ENCODE data around the gene DNAJC28. TPM values are rescaled to one million over a fixed set of nuclear protein-coding genes. Genes with fewer than 3 reads are reported as not detected.
"Not testable (repeated sequence)": the region's sequence is repeated elsewhere in the genome, so short reads cannot be mapped to it uniquely, and the experiment has no call there.

Gene DNAJC28
- polyA plus RNA-seq, 1 donor = 6.1 TPM

DNA sequence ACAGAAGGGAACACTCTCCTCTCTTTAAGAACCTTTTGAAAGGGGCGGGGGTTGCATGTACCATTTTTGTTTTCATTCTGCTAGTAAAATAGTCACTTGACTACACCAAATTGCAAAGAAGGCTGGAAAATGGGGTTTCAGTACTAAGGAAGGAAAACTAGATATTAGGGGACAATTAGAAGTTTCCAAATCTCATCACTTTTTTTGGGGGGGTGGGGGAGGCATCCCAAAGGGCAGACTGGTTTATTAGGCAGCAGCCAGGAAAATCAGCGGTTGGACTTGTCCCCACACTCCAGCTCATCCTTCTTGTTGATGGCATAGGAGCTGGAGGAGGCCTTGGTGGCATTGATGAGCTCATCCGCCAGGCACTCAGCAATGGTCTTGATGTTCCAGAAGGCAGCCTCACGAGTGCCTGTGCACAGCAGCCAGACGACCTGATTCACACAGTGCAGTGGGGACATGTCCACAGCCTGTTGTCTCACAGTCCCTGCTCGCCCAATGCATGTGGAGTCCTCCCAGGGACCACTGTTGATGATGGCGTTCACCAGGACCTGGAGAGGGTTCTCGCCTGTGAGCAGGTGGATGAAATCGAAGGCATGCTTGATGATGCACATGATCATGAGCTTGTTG, 10.1 kb downstream of the DNAJC28 start:
- DNase-seq = no peak

DNA sequence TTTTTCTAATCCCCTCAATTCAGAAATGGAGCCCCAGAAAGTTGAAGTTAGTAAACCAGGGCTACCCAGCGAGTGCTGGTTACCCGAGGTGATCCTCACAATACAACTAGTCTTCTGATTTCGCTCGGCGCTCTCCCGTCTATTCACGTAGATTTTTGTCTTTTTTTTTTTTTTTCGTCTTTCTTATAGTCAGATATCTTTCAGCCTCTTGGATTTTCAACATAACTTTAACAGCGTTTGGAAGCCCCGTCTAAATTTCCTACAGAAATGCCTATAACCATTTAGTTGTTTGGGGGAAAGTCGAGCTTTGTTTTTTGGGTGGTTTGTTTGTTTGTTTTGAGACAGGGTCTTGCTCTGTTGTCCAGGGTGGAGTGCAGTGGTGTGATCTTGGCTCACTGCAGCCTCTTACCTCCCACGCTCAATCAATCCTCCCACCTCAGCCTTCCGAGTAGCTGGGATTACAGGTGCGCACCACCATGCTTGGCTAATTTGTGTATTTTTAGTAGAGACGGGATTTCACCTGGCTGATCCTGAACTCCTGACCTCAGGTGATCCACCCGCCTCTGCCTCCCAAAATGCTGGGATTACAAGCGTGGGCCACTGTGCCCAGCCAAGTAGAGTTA, 10.9 kb downstream of the DNAJC28 start:
- no peak for DNase-seq

DNA sequence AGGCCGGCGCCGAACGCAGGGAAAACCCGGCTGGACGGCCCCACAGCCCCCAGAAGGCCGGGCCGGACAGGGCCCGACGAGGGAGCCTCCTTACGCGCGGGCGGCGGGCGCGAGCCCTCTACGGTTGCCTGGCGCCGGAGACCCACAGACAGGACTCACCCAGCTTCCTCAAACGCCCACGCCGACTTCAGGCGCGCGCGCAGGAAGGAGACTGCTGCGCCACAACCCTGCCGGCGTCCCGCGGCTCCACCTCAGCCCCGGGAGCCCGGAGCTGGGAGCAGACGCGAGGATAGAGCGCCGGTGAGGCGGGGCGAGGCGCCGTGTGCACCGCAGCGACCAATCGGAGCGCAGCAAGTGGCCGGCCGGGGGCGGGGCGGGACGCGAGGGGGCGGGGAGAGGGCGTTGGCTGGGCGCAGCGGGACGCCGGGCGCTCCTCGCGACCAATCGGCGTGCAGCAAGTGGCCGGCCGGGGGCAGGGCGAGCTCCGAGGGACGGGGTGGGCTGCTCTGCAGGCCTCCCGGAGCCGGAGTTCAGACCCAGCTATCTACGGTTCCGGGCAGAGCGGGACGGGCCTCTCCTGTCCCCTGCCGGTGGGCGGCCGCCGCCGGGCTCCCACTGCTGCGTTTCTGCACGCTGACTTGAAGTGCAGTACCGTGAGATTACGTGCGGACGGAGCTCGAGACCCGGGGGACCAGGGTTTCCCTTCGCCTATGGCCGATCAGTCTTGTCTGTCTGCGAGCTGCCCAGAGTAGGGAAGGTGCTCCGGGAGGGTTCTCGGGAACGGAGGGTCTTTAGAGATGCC, 11.6 kb downstream of the DNAJC28 start, which contains the start of gene TMEM50B:
Gene TMEM50B (minus strand): TSS at position 296 of the 802 bp plus-strand sequence. CDS start 11,089 bp downstream, outside the sequence.
- DNase-seq = peak; percentile 94

DNA sequence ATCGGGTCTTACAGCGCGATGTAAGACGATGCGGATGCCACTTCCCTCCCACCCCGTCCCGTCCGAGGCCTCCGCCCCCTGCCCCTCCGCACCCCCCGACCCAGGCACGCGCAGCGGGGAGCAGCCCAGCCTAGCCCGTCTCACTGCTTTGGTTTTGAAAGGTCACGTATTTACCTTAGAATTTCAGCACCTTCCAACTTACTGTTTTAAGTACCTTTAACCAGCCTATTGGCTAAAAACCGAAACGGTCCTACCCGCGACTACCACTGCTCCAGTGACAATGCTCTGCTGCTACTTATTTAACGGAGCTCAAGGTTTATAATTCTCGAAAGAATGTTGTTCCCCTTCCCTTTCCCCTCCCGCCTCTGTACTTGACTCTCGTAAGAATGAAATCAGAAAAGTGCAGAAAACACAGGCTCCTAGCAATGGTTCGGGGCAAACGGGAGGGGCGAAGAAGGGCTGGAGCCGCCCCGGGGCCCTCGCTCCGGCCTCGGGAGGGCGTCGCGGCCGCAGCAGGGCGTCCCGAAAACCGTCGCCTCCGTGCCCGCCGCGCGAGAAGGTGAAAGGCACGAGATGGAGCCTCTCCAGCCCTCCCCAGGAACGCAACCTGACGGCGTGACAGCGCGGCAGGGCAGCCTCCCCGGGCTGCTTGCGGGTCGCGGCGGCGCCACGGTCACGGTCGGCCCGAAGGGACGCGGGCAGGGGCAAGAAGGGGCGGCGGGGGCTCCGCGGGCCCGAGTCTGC, 12.4 kb downstream of the DNAJC28 start:
- peak; percentile 28 for DNase-seq

DNA sequence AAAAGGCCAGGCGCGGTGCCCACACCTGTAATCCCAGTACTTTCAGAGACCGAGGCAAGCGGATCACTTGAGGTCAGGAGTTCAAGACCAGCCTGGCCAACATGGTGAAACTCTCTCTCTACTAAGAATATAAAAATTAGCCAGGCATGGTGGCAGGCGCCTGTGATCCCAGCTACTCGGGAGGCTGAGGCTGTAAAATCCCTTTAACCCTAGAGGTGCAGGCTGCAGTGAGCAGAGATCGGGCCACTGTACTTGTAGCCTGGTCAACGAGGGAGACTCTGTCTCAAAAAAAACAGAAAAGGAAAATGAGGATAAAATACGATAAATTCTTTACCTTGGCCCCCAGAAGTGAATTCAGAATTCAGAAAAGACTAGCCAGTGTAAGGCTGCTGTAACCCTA, 13.3 kb downstream of the DNAJC28 start:
- no peak for DNase-seq

DNA sequence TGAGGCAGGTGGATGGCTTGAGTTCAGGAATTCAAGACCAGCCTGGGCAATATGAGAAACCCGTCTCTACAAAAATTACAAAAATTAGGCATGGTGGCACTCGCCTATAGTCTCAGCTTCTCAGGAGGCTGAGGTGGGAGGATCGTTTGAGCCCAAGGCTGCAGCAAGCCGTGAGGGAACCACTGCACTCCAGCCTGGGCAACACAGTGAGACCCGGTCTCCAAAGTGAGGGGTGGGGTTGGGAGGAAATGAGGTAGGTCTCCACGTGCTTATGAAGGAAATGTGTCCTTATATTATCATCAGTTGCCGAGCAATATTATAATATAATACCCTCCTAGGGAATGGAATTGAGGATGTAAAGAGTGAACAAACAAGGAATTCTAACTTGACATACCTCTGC, 14.4 kb downstream of the DNAJC28 start:
- DNase-seq = no peak

DNA sequence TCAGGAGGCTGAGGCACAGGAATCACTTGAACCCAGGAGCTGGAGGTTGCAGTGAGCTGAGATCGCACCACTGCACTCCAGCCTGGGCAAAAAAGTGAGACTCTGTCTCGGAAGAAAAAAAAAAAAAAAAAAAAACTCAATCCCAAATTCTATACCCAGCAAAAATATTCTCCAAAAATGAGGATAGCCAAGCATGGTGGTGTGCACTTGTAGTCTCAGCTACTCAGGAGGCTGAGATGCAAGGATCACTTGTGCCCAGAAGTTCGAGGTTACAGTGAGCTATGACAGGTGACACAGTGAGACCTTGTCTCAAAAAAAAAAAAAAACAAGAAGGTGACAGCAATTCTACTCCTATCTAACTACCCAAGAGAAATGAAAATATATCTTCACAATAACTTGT, 18.2 kb downstream of the DNAJC28 start:
- no peak for DNase-seq

DNA sequence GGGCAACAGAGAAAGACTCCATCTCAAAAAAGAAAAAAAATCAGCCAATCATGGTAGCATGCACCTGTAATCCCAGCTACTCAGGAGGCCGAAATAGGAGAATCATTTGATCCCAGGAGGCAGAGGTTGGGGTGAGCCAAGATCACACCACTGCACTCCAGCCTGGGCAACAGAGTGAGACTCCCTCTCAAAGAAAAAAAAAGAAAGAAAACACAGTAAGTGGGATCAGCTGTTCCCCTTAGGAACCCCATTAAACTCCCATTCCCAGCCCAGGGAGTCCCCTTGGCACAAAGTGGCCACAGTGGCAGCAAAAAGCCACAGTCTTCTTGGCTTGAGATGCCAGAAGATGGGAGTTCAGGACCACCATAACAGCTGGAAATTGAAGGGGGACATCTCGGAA, 20.8 kb downstream of the DNAJC28 start:
- no peak for DNase-seq

DNA sequence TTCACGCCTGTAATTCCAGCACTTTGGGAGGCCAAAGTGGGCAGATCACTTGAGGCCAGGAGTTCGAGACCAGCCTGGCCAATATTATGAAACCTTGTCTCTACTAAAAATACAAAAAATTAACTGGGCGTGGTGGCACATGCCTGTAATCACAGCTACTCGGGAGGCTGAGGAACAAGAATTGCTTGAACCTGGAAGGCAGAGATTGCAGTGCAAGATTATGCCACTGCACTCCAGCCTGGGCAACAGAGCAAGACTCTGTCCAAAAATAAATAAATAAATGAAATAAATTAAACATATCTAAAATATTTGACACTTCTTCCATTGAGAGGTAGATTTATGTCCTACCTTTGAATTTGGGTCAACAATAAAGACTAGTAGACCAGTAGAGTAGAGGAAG, 22.3 kb downstream of the DNAJC28 start:
- not testable (repeated sequence) for DNase-seq

DNA sequence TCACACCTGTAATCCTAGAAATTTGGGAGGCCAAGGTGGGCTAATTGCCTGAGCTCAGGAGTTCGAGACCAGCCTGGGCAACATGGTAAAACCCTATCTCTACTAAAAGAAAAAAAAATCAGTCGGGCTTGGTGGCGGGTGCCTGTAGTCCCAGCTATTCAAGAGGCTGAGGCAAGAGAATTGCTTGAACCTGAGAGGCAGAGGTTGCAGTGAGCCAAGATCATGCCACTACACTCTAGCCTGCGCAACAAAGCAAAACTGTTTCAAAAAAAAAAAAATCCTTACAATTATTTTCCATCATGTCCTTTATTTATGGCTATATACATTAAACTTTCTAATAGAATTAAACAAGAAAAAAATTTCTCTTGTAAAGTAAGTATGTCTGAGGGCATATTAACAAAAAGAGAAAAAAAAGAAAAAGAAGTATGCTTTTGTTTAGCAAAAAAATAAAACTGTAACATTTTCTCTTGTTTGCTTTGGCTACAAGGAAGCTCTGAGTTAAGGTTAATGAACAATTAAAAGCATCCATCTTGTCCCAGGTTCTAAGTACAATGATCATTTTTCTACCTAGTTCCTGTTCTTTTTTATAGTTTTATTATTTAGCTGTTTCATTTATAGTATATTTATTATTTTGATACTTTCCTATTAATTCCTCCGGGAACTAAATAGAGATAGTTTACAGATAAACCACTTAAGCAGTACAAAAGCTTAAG, 29.8 kb downstream of the DNAJC28 start:
- DNase-seq = no peak

DNA sequence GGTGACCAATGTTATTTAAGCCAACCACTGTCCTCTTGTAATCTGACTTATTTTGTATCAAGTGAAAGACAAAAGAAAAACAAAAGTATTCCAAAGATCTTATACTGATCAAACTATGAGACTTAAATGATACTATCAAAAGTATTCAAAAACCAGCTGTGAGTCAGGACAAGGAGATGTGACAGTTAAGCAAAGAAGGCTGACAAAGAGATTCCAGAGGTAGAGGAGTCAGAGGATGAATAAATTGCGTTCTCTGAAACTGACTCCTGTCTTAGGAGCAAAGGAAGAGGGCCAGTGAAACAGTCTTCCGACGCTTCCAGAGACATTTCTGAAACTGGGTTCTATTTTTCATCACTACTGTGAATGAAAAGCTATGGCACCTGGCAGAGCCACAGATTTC, 32.7 kb downstream of the DNAJC28 start:
- DNase-seq = no peak

DNA sequence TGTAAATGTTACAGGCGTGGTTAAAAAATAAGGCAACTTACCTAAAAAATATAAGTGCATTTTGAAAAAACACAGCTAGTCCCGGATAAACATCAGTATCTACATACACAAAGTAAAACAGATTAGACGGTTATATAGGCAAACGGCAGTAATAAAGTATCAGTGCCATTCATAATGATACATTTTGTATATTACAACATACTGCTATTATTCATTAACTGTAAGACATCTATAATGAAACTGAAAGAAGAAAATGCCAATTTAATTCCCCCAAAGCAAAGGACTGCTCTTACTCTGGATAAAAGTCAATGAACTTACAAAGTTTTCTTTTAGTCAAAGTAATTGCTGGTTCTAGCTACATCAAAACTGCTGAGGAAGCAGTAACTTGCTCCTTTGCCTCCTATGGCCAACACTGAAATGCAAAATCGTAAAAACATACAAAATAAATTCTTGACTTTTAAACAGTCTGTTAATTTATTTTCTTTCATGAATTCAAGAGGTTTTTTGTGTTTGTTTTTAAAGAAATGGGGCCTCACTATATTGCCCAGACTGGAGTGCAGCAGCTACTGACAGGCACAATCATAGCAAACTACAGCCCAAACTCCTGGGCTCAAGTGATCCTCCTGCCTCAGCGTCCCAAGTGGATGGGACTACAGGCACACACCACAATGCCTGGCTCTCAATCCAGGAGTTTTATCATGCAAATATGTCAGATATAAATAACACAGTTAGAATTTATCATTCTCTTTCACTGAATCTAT, 35.6 kb downstream of the DNAJC28 start:
- no peak for DNase-seq

DNA sequence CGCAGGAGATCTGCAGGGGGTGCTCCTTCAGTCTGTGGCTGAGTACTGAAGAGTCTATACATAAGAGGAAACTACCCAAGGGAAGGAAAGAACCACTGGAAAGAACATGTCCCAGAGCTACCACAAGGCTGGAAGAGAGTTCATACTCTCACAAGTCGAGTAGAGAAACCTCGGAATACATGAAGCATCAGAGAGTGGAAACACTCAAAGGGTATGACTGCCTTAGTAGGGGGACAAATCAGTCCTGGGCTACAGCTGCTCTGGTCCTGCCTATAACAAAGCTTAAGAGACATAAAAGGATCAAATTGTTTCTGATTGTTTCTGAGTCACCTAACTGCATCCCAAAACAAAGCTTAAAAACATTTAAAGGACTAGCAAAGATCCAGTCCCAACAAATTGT, 39.2 kb downstream of the DNAJC28 start:
- DNase-seq = no peak

DNA sequence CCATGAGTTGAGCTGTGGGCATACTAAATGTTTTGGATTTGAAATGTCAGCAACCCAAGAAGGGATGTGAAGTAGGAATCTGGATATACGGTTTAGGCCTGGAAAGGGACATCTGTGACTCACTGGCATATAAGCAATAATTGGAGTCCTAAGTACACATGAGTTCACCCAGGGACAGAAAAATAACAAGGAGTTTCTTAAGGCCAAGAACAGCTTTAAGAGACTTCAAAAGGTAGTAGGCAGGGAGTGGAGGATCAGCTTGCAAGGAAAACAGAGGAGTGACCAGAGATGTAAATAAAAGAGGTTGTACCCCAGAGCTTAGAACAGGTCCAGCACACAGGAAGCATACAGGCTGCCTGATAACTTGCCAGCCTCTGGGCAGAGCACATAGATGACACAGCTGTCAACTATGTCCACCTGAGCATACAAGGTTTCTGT, 39.9 kb downstream of the DNAJC28 start:
- DNase-seq = peak; percentile 25

DNA sequence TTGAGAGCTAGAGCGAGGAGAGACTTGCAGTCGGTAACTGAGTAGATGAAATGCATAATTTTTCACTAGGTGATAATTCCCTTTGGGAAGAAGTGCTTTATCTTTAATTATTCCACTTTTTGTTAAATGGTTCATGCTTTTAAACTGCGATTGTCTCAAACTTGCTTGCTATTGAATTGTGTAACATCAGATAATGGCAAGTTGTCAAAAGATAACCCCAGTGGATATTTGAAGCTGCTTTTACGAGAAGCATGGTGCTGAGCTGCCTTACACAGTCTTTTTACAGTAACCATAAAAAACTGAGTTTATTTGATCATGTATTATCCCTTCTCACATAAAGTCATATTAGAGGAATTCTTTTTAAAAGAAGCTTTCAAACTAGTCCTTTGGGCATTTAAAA, 41.9 kb downstream of the DNAJC28 start:
- no peak for DNase-seq

DNA sequence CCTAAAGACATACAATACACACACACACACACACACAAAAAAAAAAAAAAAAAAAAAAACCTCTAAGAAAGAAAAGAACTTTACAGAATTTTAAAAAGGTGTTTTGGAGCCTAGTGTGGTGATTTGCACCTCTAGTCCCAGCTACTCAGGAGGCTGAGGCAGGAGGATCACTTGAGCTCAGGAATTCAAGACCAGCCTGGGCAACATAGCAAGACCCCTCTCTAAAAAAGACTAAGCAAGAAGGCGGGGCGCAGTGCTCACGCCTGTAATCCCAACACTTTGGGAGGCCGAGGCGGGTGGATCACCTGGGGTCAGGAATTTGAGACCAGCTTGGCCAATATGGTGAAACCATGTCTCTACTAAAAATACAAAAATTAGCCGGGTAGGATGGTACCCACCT, 44.9 kb downstream of the DNAJC28 start:
- DNase-seq = not testable (repeated sequence)

DNA sequence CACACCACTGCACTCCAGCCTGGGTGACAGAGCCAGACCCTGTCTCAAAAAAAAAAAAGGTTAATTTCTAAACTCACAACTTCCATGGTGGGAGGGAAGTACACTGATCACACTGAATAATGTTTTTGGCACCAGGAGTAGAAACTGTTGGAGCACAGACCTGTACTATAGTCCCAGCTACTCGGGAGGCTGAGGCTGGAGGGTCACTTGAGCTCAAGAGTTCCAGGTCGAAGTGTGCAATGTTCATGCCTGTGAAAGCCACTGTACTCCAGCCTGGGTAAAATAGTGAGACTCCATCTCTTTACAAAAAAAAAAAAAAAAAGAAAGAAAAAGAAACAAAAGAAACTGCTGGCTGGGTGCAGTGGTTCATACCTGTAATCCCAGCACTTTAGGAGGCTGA, 47.0 kb downstream of the DNAJC28 start:
- no peak for DNase-seq

DNA sequence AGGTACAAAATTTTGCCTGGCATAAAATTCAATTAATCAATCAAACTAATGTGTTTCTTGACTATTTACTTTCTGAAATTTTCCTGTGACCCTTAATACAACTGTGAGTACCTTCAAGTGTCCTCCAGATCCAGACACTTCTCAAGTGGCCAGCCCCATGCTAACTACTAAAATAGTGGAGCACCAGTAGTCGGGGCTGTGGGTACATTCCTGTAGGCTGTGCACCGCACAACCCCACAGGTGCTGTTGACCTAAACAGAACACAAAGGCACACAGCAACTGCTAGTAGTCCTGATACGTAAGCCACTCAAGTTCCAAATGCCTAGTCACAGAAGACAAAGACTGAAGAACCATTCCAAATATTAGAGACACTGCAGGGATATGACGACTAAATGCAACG, 48.3 kb downstream of the DNAJC28 start:
- DNase-seq = no peak

DNA sequence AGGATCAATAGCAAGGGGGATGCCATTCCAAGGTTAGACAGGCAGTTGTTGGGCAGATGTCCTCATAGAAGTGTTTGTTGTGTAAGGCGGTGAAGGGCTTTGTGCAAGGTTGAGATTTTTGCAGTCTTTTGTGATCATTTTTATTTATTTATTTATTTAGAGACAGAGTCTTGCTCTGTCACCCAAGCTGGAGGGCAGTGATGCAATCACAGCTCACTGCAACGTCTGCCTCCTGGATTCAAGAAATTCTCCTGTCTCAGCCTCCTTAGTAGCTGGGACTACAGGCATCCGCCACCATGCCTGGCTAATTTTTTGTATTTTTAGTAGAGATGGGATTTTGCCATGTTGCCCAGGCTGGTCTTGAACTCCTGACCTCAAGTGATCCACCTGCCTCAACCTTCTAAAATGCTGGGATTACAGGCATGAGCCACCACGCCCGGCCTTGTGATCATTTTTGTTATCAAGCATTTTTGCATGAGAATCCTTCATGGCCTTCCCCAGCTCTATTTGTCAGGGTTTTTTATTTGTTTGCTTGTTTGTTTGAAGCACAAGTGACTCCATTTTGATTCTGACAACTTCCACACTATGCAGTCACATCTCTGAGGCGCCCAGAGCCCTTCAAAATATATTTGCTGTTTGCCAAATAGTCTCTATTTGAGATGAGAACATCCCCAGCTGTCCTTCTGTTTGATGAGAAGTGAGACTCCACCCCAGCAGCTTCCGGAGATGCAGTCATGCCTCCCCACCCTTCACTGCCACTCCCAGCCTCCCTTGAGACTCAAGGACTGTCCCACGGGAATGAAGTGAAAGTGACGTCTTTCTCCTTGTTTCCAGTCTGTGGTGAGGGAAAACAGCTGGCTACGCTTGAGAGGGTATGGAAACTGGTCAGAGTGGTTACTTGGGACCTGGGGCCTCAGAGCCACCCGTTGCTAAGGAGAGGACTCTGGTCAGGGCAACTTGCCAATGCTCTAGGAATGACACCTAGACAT, 49.7 kb downstream of the DNAJC28 start:
- DNase-seq = peak; percentile 62
